HL-60 (cell line): ENCODE measurements around the gene ARID1B.

Experiments
- DNase-seq, 2 experiments: peaks; one replicate each; pipeline ENCODE4 v3.0.0-alpha.2; 2010 to 2020; ENCODE audit warnings: low read depth in 1 of 2, low spot score in 1 of 2
- H3K27ac ChIP-seq: fragments of 250-450 bp; sonication (Bioruptor Pico); replicated peaks from 2 replicates; pipeline ENCODE4 v1.5.1; 2020; ENCODE audit warnings: mild to moderate bottlenecking, moderate library complexity
- H3K27me3 ChIP-seq: fragments of 250-450 bp; sonication (Bioruptor Pico); 2 replicates; pipeline ENCODE4 v1.5.1; 2021; ENCODE audit warnings: mild to moderate bottlenecking, moderate library complexity; ENCODE audit not compliant: insufficient read depth, poor library complexity, severe bottlenecking
- H3K4me3 ChIP-seq: replicated peaks from 2 replicates; pipeline ENCODE4 v1.5.1; 2011; ENCODE audit warnings: mild to moderate bottlenecking, control low read depth, low read length; ENCODE audit not compliant: insufficient read depth
- GABPA ChIP-seq: IDR thresholded peaks from 2 replicates; pipeline ENCODE4 v1.6.1; 2012; ENCODE audit warnings: low read depth
- POLR2AphosphoS5 ChIP-seq: IDR thresholded peaks from 2 replicates; pipeline ENCODE4 v1.6.1; 2012; ENCODE audit warnings: low read depth
- SPI1 ChIP-seq: IDR thresholded peaks from 2 replicates; pipeline ENCODE4 v1.6.1; 2012; ENCODE audit warnings: low read depth, mild to moderate bottlenecking, borderline replicate concordance
- TF ChIP-seq, protein P1 (sequence below): IDR thresholded peaks from one replicate; pipeline ENCODE4 v1.5.1; 2011; ENCODE audit warnings: low read length, control low read depth, inconsistent platforms; ENCODE audit not compliant: insufficient read depth
- TF ChIP-seq, protein P2 (sequence below): IDR thresholded peaks from 2 replicates; pipeline ENCODE4 v1.6.1; 2012; ENCODE audit warnings: low read depth; ENCODE audit not compliant: insufficient replicate concordance

The ARID1B gene

GRCh38 chr6:157187182-157188083 is 410.3 kb downstream of the ARID1B start:
- H3K27me3 ChIP-seq: no peaks in the 10 kb centered on the region
- TF ChIP-seq GABPA: no peak
- H3K27ac ChIP-seq: no peak overlapping the region
- DNase-seq: no peak
- no peak overlapping the region for H3K4me3 ChIP-seq

DNA sequence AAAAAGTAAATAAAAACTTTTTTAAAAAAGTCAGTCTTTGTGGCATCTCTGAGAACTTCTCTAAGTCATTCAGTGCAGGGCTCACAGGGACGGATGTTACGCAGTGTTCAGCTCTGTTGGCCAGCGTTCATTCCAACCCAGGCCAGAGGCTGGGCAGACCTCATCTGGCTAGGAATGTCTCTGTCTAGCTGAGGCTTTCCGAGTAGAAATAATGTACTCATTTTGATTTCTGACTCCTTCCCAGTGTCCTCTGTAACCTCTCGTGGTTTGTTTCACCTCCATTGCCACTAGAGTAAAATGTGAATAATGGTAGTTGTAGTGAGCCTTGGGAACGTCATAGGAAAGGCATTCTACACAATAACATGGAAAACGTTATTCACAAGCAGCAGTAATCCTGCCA is 411.0 kb downstream of the ARID1B start:
- Histone ChIP-seq H3K27ac (no peak overlapping the region), H3K27me3 (no peaks in the 10 kb centered on the region), H3K4me3 (no peak overlapping the region)
- DNase-seq: no peak
- TF ChIP-seq SPI1: no peak
- TF ChIP-seq, protein P1, sequence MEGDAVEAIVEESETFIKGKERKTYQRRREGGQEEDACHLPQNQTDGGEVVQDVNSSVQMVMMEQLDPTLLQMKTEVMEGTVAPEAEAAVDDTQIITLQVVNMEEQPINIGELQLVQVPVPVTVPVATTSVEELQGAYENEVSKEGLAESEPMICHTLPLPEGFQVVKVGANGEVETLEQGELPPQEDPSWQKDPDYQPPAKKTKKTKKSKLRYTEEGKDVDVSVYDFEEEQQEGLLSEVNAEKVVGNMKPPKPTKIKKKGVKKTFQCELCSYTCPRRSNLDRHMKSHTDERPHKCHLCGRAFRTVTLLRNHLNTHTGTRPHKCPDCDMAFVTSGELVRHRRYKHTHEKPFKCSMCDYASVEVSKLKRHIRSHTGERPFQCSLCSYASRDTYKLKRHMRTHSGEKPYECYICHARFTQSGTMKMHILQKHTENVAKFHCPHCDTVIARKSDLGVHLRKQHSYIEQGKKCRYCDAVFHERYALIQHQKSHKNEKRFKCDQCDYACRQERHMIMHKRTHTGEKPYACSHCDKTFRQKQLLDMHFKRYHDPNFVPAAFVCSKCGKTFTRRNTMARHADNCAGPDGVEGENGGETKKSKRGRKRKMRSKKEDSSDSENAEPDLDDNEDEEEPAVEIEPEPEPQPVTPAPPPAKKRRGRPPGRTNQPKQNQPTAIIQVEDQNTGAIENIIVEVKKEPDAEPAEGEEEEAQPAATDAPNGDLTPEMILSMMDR: no peak
- TF ChIP-seq GABPA: no peak
- TF ChIP-seq, protein P2, sequence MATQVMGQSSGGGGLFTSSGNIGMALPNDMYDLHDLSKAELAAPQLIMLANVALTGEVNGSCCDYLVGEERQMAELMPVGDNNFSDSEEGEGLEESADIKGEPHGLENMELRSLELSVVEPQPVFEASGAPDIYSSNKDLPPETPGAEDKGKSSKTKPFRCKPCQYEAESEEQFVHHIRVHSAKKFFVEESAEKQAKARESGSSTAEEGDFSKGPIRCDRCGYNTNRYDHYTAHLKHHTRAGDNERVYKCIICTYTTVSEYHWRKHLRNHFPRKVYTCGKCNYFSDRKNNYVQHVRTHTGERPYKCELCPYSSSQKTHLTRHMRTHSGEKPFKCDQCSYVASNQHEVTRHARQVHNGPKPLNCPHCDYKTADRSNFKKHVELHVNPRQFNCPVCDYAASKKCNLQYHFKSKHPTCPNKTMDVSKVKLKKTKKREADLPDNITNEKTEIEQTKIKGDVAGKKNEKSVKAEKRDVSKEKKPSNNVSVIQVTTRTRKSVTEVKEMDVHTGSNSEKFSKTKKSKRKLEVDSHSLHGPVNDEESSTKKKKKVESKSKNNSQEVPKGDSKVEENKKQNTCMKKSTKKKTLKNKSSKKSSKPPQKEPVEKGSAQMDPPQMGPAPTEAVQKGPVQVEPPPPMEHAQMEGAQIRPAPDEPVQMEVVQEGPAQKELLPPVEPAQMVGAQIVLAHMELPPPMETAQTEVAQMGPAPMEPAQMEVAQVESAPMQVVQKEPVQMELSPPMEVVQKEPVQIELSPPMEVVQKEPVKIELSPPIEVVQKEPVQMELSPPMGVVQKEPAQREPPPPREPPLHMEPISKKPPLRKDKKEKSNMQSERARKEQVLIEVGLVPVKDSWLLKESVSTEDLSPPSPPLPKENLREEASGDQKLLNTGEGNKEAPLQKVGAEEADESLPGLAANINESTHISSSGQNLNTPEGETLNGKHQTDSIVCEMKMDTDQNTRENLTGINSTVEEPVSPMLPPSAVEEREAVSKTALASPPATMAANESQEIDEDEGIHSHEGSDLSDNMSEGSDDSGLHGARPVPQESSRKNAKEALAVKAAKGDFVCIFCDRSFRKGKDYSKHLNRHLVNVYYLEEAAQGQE: no peak
- no peak for TF ChIP-seq POLR2AphosphoS5

- Histone ChIP-seq H3K27me3 (no peaks in the 10 kb centered on the region), H3K4me3 (no peak overlapping the region), H3K27ac (no peak overlapping the region)
- DNase-seq: no peak
- TF ChIP-seq GABPA: no peak
- TF ChIP-seq, protein P2: no peak
- TF ChIP-seq POLR2AphosphoS5: no peak
- TF ChIP-seq, protein P1: no peak
- no peak for TF ChIP-seq SPI1
These were observed 416.3 kb downstream of the ARID1B start for GRCh38 chr6:157193443-157193996.

- DNase-seq: no peak
- H3K27me3 ChIP-seq: no peaks in the 10 kb centered on the region
- H3K4me3 ChIP-seq: no peak overlapping the region
- no peak overlapping the region for H3K27ac ChIP-seq
- TF ChIP-seq GABPA: no peak
- TF ChIP-seq, protein P2: no peak
- no peak for TF ChIP-seq SPI1
- TF ChIP-seq POLR2AphosphoS5: no peak
- TF ChIP-seq, protein P1: no peak
These were observed 416.9 kb downstream of the ARID1B start for GRCh38 chr6:157194110-157194509.
